SKM-1 (cell line): ENCODE measurements around the gene CCDC187.

Experiments used
- DNase-seq: peaks from one replicate; lab custom pipeline; 2025; ENCODE audit not compliant: unreplicated experiment; lab: John Stamatoyannopoulos, UW

Gene CCDC187

DNA sequence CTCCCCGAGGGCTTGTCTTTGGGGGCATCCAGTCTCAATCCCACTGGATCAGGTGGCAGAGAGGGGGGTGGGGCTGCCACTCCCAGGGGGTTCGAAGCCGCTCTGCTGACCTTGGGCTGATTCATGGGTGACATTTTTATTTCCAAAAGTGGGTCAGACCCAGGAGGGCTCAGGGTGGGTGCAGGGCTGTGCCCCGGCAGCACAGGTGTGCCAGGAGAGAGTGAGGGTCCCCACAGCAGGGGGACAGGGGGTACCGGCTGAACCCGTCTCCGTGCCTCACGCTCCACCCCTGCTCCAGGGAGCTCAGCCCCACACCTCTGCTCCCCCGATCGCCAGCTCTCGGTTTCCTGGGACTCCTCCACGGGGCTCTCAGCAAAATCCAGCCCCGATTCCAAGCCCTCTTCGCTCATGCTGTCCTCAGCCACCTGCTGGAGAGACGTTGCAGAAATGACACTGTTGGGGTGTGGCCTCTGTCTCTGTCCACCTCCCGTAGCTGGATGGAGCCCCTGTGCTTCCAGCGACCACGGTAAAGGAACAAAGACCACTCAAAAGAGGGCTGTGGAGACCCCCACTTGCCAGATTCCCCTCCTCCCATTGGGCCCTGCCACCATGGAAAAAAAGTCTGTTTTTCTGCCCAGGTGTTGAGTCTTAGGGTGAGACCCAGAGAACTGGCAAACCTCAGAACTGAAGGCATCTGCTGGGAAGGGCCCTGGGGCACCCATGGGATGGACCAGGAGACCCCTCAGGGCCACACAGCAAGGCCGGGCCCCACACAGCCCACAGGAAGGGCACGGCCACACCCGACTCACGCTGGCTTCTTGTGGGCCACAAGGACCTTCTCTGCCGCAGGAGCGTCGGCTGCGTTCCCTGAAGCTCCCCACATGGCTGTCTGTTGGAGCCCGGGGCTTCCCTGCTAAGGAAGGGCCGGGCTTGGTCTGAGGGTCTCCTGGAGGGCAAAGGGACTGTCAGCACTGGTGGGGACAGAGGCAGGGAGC, 47.7 kb downstream of the CCDC187 start:
- no peak for DNase-seq

- DNase-seq, result no peak
These were observed 48.7 kb downstream of the CCDC187 start for GRCh38 chr9:136255166-136255538.

DNA sequence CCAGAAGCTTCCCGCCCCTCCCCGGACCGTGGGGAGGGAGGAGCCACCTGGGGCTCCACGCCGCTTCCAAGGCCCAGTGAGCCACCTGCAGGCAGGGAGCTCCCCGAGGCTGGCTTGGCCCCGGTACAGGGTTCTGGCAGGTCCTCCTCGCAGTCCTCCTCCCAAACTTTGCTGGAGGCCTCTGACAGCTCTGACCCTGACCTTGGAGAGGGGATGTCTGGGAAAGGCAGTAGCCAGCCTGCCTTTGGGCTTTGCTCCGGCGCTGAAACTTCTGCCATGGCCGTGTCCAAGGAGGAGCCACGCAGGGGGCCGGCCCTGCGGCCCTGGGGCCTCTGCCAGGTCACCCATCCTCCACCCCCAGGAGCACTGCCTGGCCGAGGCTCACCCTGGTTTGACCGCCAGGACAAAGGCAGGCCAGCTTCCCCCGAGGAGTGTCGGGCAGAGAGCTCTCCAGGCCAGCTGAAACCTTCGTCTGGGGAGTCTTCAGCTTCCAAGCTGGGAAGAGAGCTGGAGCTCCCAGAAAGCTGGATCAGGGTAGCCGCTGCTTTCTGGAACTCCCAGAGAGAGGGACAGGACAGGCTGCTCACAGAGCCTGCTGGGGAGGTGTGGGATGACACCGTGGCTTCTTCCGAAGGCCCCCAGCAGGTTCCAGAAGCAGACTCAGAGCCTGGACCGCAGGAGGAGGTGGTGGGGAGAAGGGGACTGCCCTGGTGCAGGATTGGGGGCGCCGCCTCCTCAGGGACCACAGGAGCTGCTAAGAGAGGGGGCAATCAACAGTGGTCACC, 49.3 kb downstream of the CCDC187 start:
- no peak for DNase-seq

DNA sequence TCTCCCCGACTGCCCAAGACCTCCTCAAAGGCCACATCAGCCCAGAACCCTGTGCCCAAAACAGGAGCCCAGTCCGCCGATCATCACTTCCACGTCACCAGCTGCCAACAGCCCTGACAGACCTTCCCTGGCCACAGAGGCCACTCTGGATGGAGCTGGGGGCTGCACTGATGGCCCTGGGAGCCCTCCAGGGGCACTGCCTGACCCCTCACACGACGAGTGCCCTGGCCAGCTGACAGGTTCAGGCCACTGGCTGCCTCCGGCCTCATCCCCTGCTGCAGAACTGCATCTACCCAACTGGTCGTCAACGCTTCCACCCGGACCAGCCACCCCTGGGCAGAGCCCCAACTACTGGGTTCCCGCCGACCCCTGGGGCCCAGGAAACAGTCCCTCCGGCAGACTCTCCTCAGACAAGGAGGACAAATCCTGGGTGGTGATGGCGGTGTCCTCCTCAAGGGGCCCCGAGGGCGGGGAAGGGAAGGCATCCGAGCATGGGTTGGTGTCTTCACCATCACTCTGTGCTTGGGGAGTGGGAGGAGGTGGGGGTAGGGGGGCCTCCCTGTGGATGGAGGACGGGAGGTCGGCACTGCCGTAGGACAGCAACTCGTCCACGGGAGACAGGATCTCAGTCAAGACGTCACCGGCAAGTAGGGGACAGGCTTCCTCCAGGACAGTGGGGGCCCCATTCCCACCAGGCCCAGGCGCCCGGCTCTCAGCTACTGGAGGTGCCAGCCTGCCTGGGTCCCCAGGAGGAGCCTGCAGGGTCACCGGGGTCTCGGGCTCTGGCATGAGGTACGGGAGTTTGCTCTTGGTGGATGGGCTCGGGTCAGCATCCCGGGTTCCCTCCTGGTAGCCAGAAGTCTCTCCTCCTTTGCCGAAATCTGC, 50.4 kb downstream of the CCDC187 start:
- DNase-seq, result no peak

- no peak for DNase-seq
These were observed 51.0 kb downstream of the CCDC187 start for GRCh38 chr9:136252846-136253245.

DNA sequence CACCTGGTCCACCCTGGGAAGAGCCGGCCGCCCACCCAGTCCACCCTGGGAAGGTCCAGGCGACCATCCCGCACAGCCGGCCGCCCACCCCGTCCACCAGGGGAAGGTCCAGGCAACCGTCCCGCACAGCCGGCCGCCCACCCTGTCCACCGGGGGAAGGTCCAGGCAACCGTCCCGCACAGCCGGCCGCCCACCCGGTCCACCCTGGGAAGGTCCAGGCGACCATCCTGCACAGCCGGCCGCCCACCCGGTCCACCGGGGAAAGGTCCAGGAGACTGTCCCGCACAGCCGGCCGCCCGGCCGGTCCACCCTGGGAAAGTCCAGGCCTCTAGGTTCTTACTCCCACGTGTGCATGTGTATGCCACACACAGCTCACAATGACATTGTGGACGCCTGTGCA, 51.6 kb downstream of the CCDC187 start:
- no peak for DNase-seq

- DNase-seq, result no peak
These were observed 52.4 kb downstream of the CCDC187 start for GRCh38 chr9:136251264-136252115.

DNA sequence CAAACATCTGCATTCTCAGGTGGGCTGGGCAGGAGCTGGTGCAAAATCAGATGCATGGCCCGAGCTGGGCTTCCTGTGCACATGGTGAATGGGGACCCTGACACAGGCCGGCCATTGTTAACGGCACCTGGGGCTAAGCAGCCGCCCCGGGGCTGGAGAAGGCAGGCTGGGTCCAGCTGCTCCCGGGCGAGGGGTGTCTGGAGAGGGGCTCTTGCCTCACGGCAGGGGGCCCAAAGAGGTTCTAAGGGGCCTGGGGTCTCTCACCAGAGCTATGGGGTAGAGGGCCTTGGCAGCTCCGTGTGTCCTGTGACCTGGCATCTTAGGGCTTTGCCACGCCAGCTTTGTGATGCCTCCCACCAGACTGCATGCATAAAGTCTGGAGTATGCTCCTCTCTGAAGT, 53.2 kb downstream of the CCDC187 start:
- no peak for DNase-seq

DNA sequence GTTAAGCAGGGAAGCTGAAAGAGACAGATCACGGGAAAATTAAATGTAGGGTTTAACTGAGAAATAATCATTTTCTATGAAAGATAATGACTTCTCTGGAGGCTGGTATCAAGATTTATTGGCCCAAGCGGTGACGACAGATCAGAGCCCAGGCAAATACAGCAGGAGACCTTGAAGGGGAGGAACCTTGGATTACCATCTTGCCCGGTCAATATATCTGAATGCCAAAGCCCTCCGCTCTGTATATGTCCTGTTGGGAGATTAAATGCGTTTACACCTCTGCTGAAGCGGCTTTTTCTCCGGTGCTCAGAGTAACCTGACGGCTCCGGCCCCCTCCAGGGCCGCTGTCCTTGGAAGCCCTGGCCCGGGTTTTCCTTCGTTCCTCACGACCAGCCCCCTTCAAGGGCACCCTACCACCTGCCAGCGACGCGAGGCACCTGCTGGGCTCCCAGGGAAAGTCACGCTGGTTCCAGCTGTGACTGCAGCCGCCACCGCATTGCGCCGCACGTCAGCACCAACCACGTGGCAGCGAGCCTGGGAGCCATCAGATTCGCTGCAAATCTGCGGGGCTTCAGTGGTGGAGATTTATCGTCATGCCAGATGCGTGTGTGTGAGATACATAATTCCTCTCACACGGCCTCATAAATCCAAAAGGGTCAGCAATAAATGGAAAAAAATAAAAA, 53.9 kb downstream of the CCDC187 start:
- no peak for DNase-seq

DNA sequence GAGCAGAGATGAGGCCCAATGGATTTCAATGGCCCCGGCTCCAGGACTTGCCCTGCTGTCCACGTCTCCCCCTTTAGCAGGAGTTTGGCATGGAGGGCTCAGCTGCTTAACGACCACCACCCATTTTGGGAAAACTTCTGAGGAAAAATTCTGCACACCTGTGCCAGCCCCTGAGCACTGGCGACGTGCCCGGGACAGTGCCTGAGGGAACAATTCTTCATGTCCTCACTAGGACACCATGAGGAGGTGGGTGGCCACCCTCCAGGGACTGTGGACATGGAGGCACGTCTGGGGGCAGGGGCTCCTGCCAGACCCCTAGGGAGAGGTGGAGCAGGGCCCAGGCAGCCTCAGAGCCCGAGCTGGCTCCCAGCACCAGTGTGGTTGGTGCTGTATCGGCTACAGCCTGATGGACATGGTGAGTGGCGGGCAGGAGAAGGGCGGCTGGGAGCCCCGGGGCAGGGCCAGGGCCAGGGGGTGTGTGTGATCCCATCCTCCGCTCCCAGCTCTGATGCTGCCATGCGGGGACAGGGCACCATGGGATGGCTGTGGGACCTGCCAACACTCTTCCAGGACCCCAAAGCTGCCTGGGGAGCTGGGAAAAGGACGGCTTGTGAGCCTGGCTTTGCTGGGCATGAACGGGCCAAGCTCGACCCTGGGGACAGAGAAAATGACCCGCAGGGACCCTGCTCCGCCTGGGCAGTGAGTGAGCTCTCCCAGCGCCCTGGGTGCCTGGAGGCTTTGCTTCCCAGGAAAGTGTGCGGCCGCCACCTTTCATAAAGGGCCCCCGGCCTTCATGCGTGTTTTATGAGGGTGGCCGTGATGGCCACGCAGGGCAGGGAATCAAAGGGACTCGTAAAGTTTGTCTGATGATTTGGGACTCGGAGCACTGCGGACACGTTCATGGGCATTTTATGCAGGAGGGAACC, 54.7 kb downstream of the CCDC187 start:
- DNase-seq, result no peak

GRCh38 chr9:136247947-136248637, 55.8 kb downstream of the CCDC187 start:
- no peak for DNase-seq

GRCh38 chr9:136247551-136247916, 56.4 kb downstream of the CCDC187 start:
- no peak for DNase-seq

- DNase-seq, result no peak
These were observed 56.9 kb downstream of the CCDC187 start for GRCh38 chr9:136246849-136247550.

- peak; percentile 33 for DNase-seq
These were observed 58.4 kb downstream of the CCDC187 start, which contains the start of gene QSOX2 for GRCh38 chr9:136245219-136246150. QSOX2 (minus strand) TSS chr9:136245812; CDS start chr9:136245803, 9 bp downstream.

GRCh38 chr9:136244969-136245218, 59.0 kb downstream of the CCDC187 start:
- DNase-seq, result no peak
